GDM1 (cell line): Measurements from ENCODE around the gene UBL3.

Experiments
- DNase-seq: peaks from one replicate; lab custom pipeline; 2025; lab: John Stamatoyannopoulos, UW

The UBL3 gene

GRCh38 chr13:29856426-29856825 lies 6.0 kb upstream of the UBL3 start:
- DNase-seq: no peak

- DNase-seq: no peak
Measured at GRCh38 chr13:29855784-29856183, 5.4 kb upstream of the UBL3 start.

DNA sequence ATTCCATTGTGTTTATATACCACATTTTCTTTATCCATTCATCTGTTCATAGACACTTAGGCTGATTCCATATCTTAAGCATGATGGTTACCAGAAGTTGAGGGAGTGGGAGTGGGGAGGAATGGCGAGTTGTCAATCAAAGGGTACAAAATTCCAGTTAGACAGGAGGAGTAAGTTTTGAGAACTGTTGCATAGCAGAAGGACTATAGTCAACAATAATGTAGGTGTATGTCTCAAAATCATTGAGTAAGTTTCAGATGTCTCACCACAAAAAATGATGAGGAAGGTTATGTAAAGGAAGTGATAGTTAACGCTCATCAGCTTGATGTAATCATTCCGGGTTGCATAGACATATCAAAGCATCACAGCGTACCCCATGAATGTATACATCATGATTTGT lies 4.6 kb upstream of the UBL3 start:
- DNase-seq: no peak

DNA sequence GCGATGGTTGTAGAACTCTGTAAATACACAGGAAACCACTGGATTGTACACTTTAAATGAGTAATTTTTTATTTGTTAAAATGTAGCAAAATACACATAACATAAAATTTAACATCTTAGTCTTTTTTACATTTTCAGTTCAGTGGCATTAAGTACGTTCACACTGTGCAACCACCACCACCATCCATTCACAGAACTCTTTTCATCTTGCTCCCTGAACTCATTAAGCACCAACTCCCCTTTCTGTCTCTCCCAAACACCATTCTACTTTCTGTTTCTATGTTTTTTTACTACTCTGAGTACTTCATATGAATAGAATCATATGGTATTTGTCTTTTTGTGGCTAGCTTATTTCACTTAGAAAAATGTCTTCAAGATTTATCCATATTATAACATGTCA lies 2.7 kb upstream of the UBL3 start:
- no peak for DNase-seq

GRCh38 chr13:29852472-29853054 lies 2.1 kb upstream of the UBL3 start:
- DNase-seq: no peak

- DNase-seq: no peak
Measured at GRCh38 chr13:29849731-29850212, 645 bp downstream of the UBL3 start.

DNA sequence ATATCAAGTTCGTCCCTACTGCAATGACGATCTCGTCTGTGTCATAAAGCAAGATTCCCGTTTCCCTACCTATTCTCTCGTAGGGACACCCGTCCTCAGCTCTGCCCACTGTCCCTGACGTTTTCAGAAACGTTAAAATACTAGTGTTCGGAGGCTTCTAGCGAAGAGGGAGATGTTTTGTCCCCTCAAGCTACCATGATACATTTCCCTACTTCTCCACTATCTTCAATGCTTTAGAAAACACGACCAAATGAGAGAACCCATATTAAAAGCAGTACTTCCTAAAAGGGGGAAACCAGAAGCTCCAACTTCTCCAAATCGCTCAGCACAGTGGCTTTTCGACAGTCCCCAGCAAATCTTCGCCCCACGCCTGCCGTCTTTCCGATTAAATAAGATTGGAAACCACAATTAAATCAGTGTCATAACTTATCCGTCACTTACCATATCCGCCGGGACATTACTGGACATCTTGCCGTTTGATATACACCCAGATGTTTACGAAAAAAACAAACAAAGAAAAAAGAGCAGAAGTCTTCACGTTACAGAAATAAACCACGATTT lies 1.3 kb downstream of the UBL3 start:
- peak; percentile 46 for DNase-seq

DNA sequence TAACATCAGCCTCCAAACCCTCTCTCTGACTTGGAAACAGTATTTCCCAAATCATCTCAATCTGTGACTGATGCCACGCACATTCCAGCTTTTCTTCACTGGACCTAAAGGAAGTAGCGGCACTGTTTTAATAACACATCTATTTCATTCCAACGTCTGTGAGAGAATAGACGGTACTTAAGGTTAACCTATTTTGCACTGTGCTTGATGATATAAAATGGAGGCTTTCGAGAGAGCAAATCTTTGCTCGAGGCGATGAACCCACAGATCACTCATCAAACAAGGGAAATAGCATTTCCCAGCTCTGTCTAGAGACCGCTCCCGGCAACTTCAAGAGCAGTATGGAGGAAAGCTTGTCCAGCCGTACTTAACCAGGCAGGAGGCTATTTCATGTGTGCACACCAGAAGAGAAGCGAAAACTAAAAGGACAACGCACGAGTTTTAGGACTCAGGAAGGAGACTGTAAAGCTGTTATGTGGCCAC lies 2.9 kb downstream of the UBL3 start:
- DNase-seq: peak; percentile 25

DNA sequence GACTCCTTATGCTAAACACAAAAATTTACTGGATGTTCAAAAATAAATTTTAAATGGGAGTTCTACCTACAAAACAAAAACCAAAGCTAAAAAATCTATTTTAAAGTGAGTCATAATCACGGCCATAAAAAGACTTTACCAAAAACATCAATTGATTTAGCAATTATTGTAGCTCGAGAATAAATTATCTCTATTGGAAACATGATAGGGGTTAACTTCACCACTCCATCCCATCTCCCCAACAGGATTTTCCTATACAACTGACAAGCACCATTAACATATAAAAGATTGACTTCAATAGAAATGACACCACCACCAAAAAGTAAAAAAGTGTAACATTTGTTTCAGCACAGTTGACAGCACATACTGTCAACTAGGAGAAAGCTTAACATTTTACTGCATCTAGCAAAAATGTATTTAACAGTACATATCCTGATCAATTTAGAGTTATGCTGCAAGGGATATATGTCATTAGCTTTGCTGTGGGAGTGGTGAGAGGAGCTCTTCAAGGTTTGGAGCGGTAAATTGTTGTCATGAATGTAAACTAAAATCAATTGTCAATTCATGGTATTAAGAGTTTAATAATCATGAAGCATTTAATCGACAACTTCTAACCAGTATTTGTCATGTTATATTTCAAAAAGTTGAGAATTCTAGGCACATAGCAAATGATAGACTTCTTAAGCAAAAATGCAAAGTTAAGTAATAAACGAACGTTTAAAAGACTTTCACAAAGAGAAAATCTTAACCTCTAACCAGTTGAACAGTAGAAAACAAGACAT lies 3.8 kb downstream of the UBL3 start:
- no peak for DNase-seq

DNA sequence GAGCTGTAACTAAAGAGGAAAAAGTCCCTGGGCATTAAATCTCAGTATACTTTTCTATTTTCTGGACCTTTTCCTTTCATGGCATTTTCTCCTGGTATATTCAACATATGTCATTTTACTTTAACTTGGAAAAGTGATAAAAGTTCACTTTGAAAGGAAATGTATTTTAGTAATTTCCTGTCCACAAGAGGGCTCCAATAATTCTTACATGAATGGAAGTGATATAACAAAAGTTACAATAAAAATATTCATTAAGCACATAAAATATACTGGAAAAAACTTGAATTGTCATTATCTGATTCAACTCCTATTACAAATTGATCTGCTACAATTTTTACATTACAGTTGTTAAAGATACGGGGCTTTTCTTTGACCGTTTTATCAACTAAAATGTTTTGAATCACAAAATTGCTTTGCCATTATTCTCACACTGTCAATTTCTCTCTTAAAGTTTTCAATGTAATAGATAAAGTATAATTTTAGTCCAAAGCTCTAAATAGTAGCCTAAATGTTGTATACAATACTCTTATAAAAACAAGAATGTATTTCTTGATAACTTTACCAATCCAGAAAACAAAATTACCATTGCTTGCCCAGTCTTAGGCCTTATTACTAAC lies 4.9 kb downstream of the UBL3 start:
- no peak for DNase-seq

- DNase-seq: no peak
Measured at GRCh38 chr13:29844441-29844840, 6.0 kb downstream of the UBL3 start.

- DNase-seq: no peak
Measured at GRCh38 chr13:29840585-29840984, 9.8 kb downstream of the UBL3 start.

DNA sequence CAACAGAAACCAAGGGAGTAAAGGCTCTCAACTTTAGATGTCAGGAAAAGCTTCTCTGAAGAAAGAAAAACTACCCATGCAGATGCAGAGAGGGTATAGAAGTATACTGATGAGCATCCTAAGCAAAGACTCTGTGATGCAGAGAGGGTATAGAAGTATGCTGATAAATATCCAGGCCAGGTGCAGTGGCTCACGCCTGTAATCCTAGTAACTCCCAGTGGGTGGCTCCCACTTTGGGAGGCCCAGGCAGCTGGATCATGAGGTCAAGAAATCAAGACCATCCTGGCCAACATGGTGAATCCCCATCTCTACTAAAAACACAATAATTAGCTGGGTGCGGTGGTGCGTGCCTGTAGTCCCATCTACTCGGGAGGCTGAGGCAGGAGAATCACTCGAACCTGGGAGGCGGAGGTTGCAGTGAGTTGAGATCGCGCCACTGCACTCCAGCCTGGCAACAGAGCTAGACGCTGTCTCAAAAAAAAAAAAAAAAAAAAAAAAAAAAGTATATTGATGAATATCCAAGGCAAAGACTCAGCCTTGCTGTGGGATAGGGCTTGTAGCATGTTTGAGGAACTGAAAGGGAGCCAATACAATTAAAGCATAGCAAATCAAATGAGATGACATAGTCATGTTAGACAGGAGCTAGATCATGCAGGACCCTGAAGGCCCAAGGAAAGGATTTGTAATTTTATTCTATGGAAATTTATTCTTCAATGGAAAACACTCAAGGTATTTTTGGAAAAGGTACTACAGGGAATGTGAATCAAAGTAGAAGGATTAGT lies 14.9 kb downstream of the UBL3 start:
- no peak for DNase-seq

- no peak for DNase-seq
Measured at GRCh38 chr13:29832761-29833298, 17.6 kb downstream of the UBL3 start.

DNA sequence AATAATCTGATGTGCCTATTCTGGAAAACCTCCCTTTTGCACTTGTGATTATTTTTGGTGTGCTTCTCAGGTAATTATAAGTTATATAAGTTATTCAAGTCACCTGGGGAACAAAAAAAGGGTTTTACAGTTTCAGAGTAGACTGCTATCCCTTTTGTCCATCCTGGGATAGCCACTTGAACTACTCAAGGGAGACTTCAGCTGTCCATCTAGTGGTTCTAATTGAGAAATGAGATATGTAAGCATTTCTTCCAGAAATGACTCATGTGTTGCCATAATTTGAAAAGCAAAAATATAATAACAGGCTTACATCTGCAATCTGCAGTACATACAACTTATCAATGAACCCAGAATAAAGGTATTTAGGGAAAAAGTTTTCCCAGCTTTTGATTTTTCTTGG lies 20.4 kb downstream of the UBL3 start:
- no peak for DNase-seq

DNA sequence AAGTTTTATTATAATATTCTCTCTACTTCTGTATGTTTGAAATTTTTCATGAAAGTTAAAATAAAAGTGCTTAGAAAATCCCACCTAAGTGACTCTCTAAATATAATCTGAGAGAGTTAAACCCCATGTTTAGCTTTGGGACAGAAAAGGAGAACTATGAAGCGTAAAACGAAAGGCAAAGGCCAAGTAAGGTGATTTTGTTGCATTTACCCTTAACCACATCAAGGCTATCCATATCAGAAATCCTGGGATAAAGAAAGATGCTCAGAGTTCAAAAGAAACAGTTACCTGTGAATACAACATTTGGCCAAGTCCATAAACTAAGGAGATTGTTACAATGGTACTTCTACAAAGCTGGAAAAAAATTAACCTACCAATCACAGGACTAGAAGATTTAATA lies 31.3 kb downstream of the UBL3 start:
- no peak for DNase-seq

- peak; percentile 41 for DNase-seq
Measured at GRCh38 chr13:29817604-29818378, 32.6 kb downstream of the UBL3 start.

GRCh38 chr13:29816715-29817114 lies 33.7 kb downstream of the UBL3 start:
- DNase-seq: no peak

GRCh38 chr13:29815336-29815735 lies 35.1 kb downstream of the UBL3 start:
- no peak for DNase-seq

DNA sequence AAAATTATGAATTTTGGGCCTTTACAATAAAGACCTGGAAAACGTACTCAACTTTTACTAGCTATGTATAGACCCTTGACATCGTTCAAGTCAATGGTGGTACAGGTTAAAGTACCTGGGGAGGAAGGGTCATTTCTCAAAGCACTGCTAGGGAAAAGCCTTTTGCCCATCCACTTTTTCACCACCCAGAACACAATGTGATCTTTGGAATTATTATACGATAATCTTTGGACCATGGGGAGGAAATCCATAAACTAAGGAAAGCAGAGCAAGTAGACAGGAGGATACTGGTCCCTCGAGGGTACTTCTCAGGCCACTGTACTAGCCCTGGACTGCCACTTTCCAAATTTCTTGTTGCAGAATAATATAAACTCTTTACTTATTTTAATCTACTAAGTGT lies 39.5 kb downstream of the UBL3 start:
- DNase-seq: no peak

DNA sequence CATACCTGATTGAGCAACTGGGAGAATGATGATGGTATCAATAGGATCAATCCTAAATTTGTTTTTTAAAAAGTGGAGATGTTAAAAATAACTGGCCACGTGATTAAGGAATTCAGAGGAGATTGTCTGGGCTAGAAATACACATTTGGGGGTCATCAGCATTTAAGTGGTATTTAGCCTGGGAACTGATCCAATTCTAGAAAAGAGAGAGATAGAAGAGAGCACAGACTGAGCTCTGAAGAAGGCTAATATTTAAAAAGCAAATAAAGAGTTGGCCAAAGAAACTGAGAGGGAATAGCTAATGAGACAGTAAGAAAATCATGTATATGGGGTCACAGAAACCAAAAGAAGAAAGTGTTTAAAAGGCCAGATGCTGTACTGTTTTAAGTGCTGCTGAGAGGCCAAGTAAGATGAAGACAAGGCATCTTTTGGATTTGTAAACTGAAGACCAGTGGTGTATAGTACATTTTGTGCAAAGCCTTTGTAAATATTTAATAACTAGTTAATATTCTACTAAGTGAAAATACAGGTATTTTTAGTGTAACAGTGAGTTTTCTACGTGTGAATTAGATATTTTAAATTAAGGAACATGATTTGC lies 40.2 kb downstream of the UBL3 start:
- no peak for DNase-seq
